IMR-90 (cell line): Measurements from ENCODE around the gene CALN1. TPM values are rescaled to one million over a fixed set of nuclear protein-coding genes. Genes with fewer than 3 reads are reported as not detected.

Source experiments
- ATAC-seq: fragments of 200-7000 bp; cut with Tn5 transposase; 2 replicates; pipeline ENCODE4 v1.9.1; 2020; ENCODE audit warnings: low read depth, mild to moderate bottlenecking, moderate library complexity
- BruUV-seq: library from RNA; stranded (reverse); fragments of 400-500 nt; replicated peaks from 2 replicates; lab custom pipeline; 2021; lab: Mats Ljungman, UMichigan
- CTCF ChIA-PET: fragments of 300-600 bp; formaldehyde crosslinking; extraction: SDS; loops from one replicate; lab custom pipeline; 2021; ENCODE audit warnings: antibody characterized with exemption; lab: Yijun Ruan, JAX
- POLR2A ChIA-PET: fragments of 300-600 bp; sonication (Branson Sonifier 250); formaldehyde crosslinking; loops from one replicate; lab custom pipeline; 2022; ENCODE audit warnings: antibody characterized with exemption; ENCODE audit not compliant: unreplicated experiment; lab: Charles Lee
- DNase-seq: peaks from one replicate; pipeline ENCODE4 v3.0.0; 2013
- H2AFZ ChIP-seq: replicated peaks from 2 replicates; pipeline ENCODE3; 2013; ENCODE audit warnings: low read length, mild to moderate bottlenecking; ENCODE audit not compliant: poor library complexity
- H2AK5ac ChIP-seq: 2 replicates; pipeline ENCODE4 v1.6.1; 2013; ENCODE audit warnings: low read depth, low read length, inconsistent platforms
- H2AK9ac ChIP-seq: replicated peaks from 2 replicates; pipeline ENCODE3; 2013; ENCODE audit warnings: mild to moderate bottlenecking, low read depth, low read length, moderate library complexity; ENCODE audit not compliant: poor library complexity
- H2BK120ac ChIP-seq: 2 replicates; pipeline ENCODE4 v1.6.1; 2013; ENCODE audit warnings: low read depth, low read length, inconsistent platforms
- H2BK15ac ChIP-seq: 3 replicates; pipeline ENCODE4 v1.6.1; 2013; ENCODE audit warnings: low read depth, low read length, inconsistent platforms
- H2BK20ac ChIP-seq: 2 replicates; pipeline ENCODE4 v1.6.1; 2013; ENCODE audit warnings: low read depth, mild to moderate bottlenecking, inconsistent platforms, low read length, moderate library complexity
- H2BK5ac ChIP-seq: 2 replicates; pipeline ENCODE4 v1.6.1; 2013; ENCODE audit warnings: mild to moderate bottlenecking, low read depth, low read length, inconsistent platforms; ENCODE audit not compliant: poor library complexity, severe bottlenecking
- H3K14ac ChIP-seq: replicated peaks from 2 replicates; pipeline ENCODE4 v1.6.1; 2013; ENCODE audit warnings: low read depth, low read length, inconsistent platforms
- H3K18ac ChIP-seq: 2 replicates; pipeline ENCODE4 v1.6.1; 2013; ENCODE audit warnings: low read depth, low read length, control low read depth
- H3K23ac ChIP-seq: 2 replicates; pipeline ENCODE4 v1.6.1; 2013; ENCODE audit warnings: low read depth, low read length, inconsistent platforms
- H3K27ac ChIP-seq: 2 replicates; pipeline ENCODE4 v1.5.1; 2013; ENCODE audit warnings: mild to moderate bottlenecking, control low read depth, low read length; ENCODE audit not compliant: insufficient read depth
- H3K27me3 ChIP-seq: 2 replicates; pipeline ENCODE4 v1.6.1; 2013; ENCODE audit warnings: low read length; ENCODE audit not compliant: control insufficient read depth, insufficient read depth
- H3K36me3 ChIP-seq: 2 replicates; pipeline ENCODE4 v1.6.1; 2013; ENCODE audit warnings: low read length, mixed read lengths; ENCODE audit not compliant: control insufficient read depth, insufficient read depth
- H3K4ac ChIP-seq: 2 replicates; pipeline ENCODE4 v1.6.1; 2013; ENCODE audit warnings: low read depth, low read length, inconsistent platforms
- H3K4me1 ChIP-seq: 2 replicates; pipeline ENCODE4 v1.6.1; 2013; ENCODE audit warnings: low read length, mixed read lengths; ENCODE audit not compliant: control insufficient read depth, insufficient read depth
- H3K4me2 ChIP-seq: 2 replicates; pipeline ENCODE4 v1.6.1; 2013; ENCODE audit warnings: low read depth, mild to moderate bottlenecking, control low read depth, low read length, moderate library complexity
- H3K4me3 ChIP-seq: 2 replicates; pipeline ENCODE4 v1.5.1; 2013; ENCODE audit warnings: low read depth, mild to moderate bottlenecking, control low read depth, low read length, moderate library complexity; ENCODE audit not compliant: insufficient read depth
- H3K56ac ChIP-seq: 2 replicates; pipeline ENCODE4 v1.6.1; 2013; ENCODE audit warnings: low read length, inconsistent platforms; ENCODE audit not compliant: insufficient read depth; ENCODE audit errors: extremely low read depth
- H3K79me1 ChIP-seq, 2 experiments: 2 replicates each; pipeline ENCODE4 v1.6.1; 2013; ENCODE audit warnings: low read length in 2 of 2, inconsistent platforms in 1 of 2, low read depth in 1 of 2
- H3K9ac ChIP-seq: 2 replicates; pipeline ENCODE4 v1.6.1; 2013; ENCODE audit warnings: low read depth, low read length, control low read depth
- H3K9me1 ChIP-seq: 2 replicates; pipeline ENCODE4 v1.6.1; 2013; ENCODE audit warnings: low read length, inconsistent platforms; ENCODE audit not compliant: insufficient read depth
- H3K9me3 ChIP-seq: 2 replicates; pipeline ENCODE4 v1.6.1; 2013; ENCODE audit warnings: low read length; ENCODE audit not compliant: control insufficient read depth, insufficient read depth
- H4K20me1 ChIP-seq: 2 replicates; pipeline ENCODE4 v1.6.1; 2013; ENCODE audit warnings: low read length, inconsistent platforms; ENCODE audit not compliant: insufficient read depth
- H4K5ac ChIP-seq: 2 replicates; pipeline ENCODE4 v1.6.1; 2013; ENCODE audit warnings: mild to moderate bottlenecking, low read depth, low read length, control low read depth
- H4K8ac ChIP-seq, 2 experiments: 2 replicates each; pipeline ENCODE4 v1.6.1; 2013; ENCODE audit warnings: low read depth in 2 of 2, low read length in 2 of 2, control low read depth in 1 of 2, inconsistent platforms in 1 of 2
- H4K91ac ChIP-seq: 2 replicates; pipeline ENCODE4 v1.6.1; 2013; ENCODE audit warnings: low read depth, low read length, inconsistent platforms; ENCODE audit not compliant: insufficient read depth
- BHLHE40 ChIP-seq: fragments of 150-350 bp; IDR thresholded peaks from 2 replicates; pipeline ENCODE4 v1.6.1; 2016; ENCODE audit warnings: mild to moderate bottlenecking, low read depth, low read length
- CEBPB ChIP-seq: IDR thresholded peaks from 2 replicates; pipeline ENCODE4 v1.6.1; 2012; ENCODE audit warnings: low read depth, low read length, improper control_type of control experiment
- CHD1 ChIP-seq: IDR thresholded peaks from 2 replicates; pipeline ENCODE4 v1.6.1; 2012; ENCODE audit warnings: low read depth, low read length, improper control_type of control experiment
- CTCF ChIP-seq: conservative IDR thresholded peaks from 2 replicates; pipeline ENCODE4 v1.5.1; 2012; ENCODE audit warnings: mild to moderate bottlenecking, low read depth, low read length, improper control_type of control experiment
- ELK1 ChIP-seq: fragments of 150-350 bp; IDR thresholded peaks from 2 replicates; pipeline ENCODE4 v1.6.1; 2016; ENCODE audit warnings: low read depth, mild to moderate bottlenecking, low read length, moderate library complexity, borderline replicate concordance
- FOS ChIP-seq: fragments of 150-350 bp; IDR thresholded peaks from 2 replicates; pipeline ENCODE4 v1.6.1; 2016; ENCODE audit warnings: low read depth, low read length
- MAFK ChIP-seq: IDR thresholded peaks from 2 replicates; pipeline ENCODE4 v1.6.1; 2012; ENCODE audit warnings: low read depth, low read length, improper control_type of control experiment
- MAZ ChIP-seq: IDR thresholded peaks from 2 replicates; pipeline ENCODE4 v1.6.1; 2012; ENCODE audit warnings: low read depth, mild to moderate bottlenecking, low read length, improper control_type of control experiment, moderate library complexity, borderline replicate concordance
- MXI1 ChIP-seq: IDR thresholded peaks from 2 replicates; pipeline ENCODE4 v1.6.1; 2012; ENCODE audit warnings: low read depth, mild to moderate bottlenecking, low read length, moderate library complexity, borderline replicate concordance
- NFE2L2 ChIP-seq: fragments of 150-350 bp; IDR thresholded peaks from 2 replicates; pipeline ENCODE4 v1.6.1; 2016; ENCODE audit warnings: low read depth, mild to moderate bottlenecking, low read length
- POLR2A ChIP-seq: IDR thresholded peaks from 2 replicates; pipeline ENCODE4 v1.6.1; 2012; ENCODE audit warnings: mild to moderate bottlenecking, low read depth, low read length
- RAD21 ChIP-seq: IDR thresholded peaks from 2 replicates; pipeline ENCODE4 v1.6.1; 2012; ENCODE audit warnings: low read length, improper control_type of control experiment
- RCOR1 ChIP-seq: IDR thresholded peaks from 2 replicates; pipeline ENCODE4 v1.6.1; 2012; ENCODE audit warnings: mild to moderate bottlenecking, low read length, improper control_type of control experiment; ENCODE audit not compliant: insufficient replicate concordance
- RFX5 ChIP-seq: IDR thresholded peaks from 2 replicates; pipeline ENCODE4 v1.8.0; 2012; ENCODE audit warnings: low read depth, mild to moderate bottlenecking, low read length, moderate library complexity
- SMC3 ChIP-seq: fragments of 150-350 bp; IDR thresholded peaks from 2 replicates; pipeline ENCODE4 v1.6.1; 2016; ENCODE audit warnings: low read depth, mild to moderate bottlenecking, antibody characterized with exemption, low read length, moderate library complexity
- USF2 ChIP-seq: fragments of 150-350 bp; IDR thresholded peaks from 2 replicates; pipeline ENCODE4 v1.6.1; 2017; ENCODE audit warnings: mild to moderate bottlenecking, antibody characterized with exemption, low read length, low read depth
- WGBS, 2 experiments: methylation state at CpG; one replicate each; pipeline versions ENCODE4 v1.1.5 to v1.1.7; 2013; ENCODE audit warnings: missing lambda C conversion rate in 2 of 2; ENCODE audit not compliant: insufficient read length in 1 of 2; ENCODE audit errors: extremely low coverage in 2 of 2; 5-methylcytosine and 5-hydroxymethylcytosine counted together
- dilution Hi-C: fragments of 300-500 bp; cut with HindIII; formaldehyde crosslinking; loops from one replicate; pipeline ENCODE4 v1.14.3; 2018; ENCODE audit warnings: low sequenced_read_pairs; ENCODE audit not compliant: unreplicated experiment
- in situ Hi-C: fragments of 300-500 bp; cut with MboI; formaldehyde crosslinking; loops from 3 replicates; pipeline ENCODE4 v1.14.3; 2019; ENCODE audit warnings: low sequenced_read_pairs, inconsistent platforms, mixed read lengths
- intact Hi-C: fragments of 100-400 bp; cut with micrococcal nuclease; formaldehyde crosslinking; loops from 2 replicates; pipeline ENCODE4 v1.10.0; 2022
- polyA plus RNA-seq, 3 experiments: library from polyadenylated mRNA; depleted of rRNA; stranded (reverse); fragments of >200 nt; gene quantifications; 2 replicates each; pipeline ENCODE4 v1.2.3, GENCODE V29; 2012; ENCODE audit warnings: low replicate concordance in 1 of 3
- total RNA-seq: library from RNA; depleted of rRNA; stranded (reverse); fragments of >200 nt; gene quantifications from 2 replicates; pipeline ENCODE4 v1.2.3, GENCODE V29; 2012

The CALN1 gene
- total and polyA plus RNA-seq, 2 of the 4 experiments (the other 2 are of a cell fraction): not detected

- no peaks in the 10 kb centered on the region for H3K4me1 ChIP-seq
- dilution Hi-C loops (no loop called here), in situ Hi-C loops (no loop called here), intact Hi-C loops (no loop called here)
- ATAC-seq (no peak), DNase-seq (no peak)
- no peak overlapping the region for H3K56ac ChIP-seq
- no peak overlapping the region for H3K9ac ChIP-seq
- TF ChIP-seq CTCF: no peak
- no peak for TF ChIP-seq CEBPB
- no peak for TF ChIP-seq FOS
- TF ChIP-seq USF2: no peak
- TF ChIP-seq RAD21: no peak
- no peak for TF ChIP-seq MAFK
- no peak for TF ChIP-seq BHLHE40
- TF ChIP-seq POLR2A: no peak
- TF ChIP-seq CHD1: no peak
- no peak for TF ChIP-seq RFX5
- no peak for TF ChIP-seq NFE2L2
- TF ChIP-seq SMC3: no peak
- TF ChIP-seq RCOR1: no peak
- TF ChIP-seq MXI1: no peak
- no peak for TF ChIP-seq ELK1
- no peak for TF ChIP-seq MAZ
- no peak overlapping the region for H2BK120ac ChIP-seq
- no peak overlapping the region for H2AFZ ChIP-seq
- no TSS peak for BruUV-seq
- no peaks in the 10 kb centered on the region for H3K9me1 ChIP-seq
- no peak overlapping the region for H3K4ac ChIP-seq
- no peak overlapping the region for H2AK5ac ChIP-seq
- H3K36me3 ChIP-seq: no peaks in the 10 kb centered on the region
- H4K8ac ChIP-seq: no peak overlapping the region
- no peak overlapping the region for H2BK20ac ChIP-seq
- no peak overlapping the region for H3K18ac ChIP-seq
- no peaks in the 10 kb centered on the region for H3K79me1 ChIP-seq
- no peak overlapping the region for H3K27ac ChIP-seq
- no peak overlapping the region for H4K5ac ChIP-seq
- CTCF ChIA-PET: no interaction called here
- H4K20me1 ChIP-seq: no peaks in the 10 kb centered on the region
- no peak overlapping the region for H3K14ac ChIP-seq
- peaks cover 16% of the 10 kb centered on the region; the same call in 1 of the 2 replicates for H3K9me3 ChIP-seq
- POLR2A ChIA-PET: no interaction called here
- no peaks in the 10 kb centered on the region for H3K27me3 ChIP-seq
- WGBS, 2 experiments: no CpG with 5 or more reads among the region's 3 CpGs
- H2BK15ac ChIP-seq: no peak overlapping the region
- no peak overlapping the region for H3K23ac ChIP-seq
- no peak overlapping the region for H3K4me2 ChIP-seq
- no peak overlapping the region for H2AK9ac ChIP-seq
- H3K4me3 ChIP-seq: no peak overlapping the region
- H4K91ac ChIP-seq: no peak overlapping the region
- H2BK5ac ChIP-seq: no peak overlapping the region
Measured at GRCh38 chr7:71842786-71843185, 569.4 kb downstream of the CALN1 start.
